A549 (cell line): ENCODE measurements around the gene CAPZA1. TPM values are rescaled to one million over a fixed set of nuclear protein-coding genes. Genes with fewer than 3 reads are reported as not detected.

Source experiments
- ATAC-seq, 2 experiments: fragments of 200-7000 bp in 1 of 2; fragments of >200 bp in 1 of 2; cut with Nextera tagmentation in 1 of 2; cut with Tn5 transposase in 1 of 2; 3 replicates each; pipeline versions ENCODE4 v1.8.0 to v1.9.1; 2018 to 2020; ENCODE audit warnings: mild to moderate bottlenecking in 1 of 2, moderate library complexity in 1 of 2
- CTCF ChIA-PET: fragments of 300-600 bp; sonication (Branson Sonifier 250); formaldehyde crosslinking; extraction: SDS; loops from one replicate; lab custom pipeline; 2021; ENCODE audit warnings: antibody characterized with exemption, inconsistent platforms; lab: Yijun Ruan, JAX
- POLR2A ChIA-PET: fragments of 350-600 bp; formaldehyde crosslinking; extraction: SDS; loops from one replicate; lab custom pipeline; 2021; ENCODE audit warnings: antibody characterized with exemption, inconsistent platforms; lab: Yijun Ruan, JAX
- DNase-seq, 2 experiments: peaks; one replicate each; pipeline versions ENCODE4 v3.0.0 to v3.0.0-alpha.2; 2011 to 2016; ENCODE audit warnings: low read depth in 1 of 2, low spot score in 1 of 2
- FAIRE-seq: peaks from 2 replicates; lab custom pipeline; 2011; peaks lifted over from hg19 to GRCh38; lab: Jason Lieb, UNC
- H3K27ac ChIP-seq, 2 experiments: fragments of >200 bp; sonication (Bioruptor Twin); formaldehyde crosslinking; 3 replicates each; pipeline ENCODE4 v1.5.1; 2016 to 2017
- H3K4me1 ChIP-seq: fragments of >200 bp; sonication (Bioruptor Twin); formaldehyde crosslinking; 3 replicates; pipeline ENCODE4 v1.6.1; 2016
- H3K4me2 ChIP-seq: fragments of >200 bp; sonication (Bioruptor Twin); formaldehyde crosslinking; 3 replicates; pipeline ENCODE4 v1.6.1; 2016
- H3K4me3 ChIP-seq: fragments of >200 bp; sonication (Bioruptor Twin); formaldehyde crosslinking; 3 replicates; pipeline ENCODE4 v1.5.1; 2016
- H3K9me3 ChIP-seq: fragments of >200 bp; sonication (Bioruptor Twin); formaldehyde crosslinking; 3 replicates; pipeline ENCODE4 v1.6.1; 2016
- CBX8 ChIP-seq: fragments of 200-600 bp; sonication (generic); IDR thresholded peaks from 2 replicates; pipeline ENCODE4 v1.6.1; 2016
- CHD4 ChIP-seq: fragments of 200-600 bp; sonication (generic); IDR thresholded peaks from 2 replicates; pipeline ENCODE4 v1.6.1; 2016; ENCODE audit warnings: antibody characterized with exemption, mild to moderate bottlenecking, borderline replicate concordance
- EHMT2 ChIP-seq: fragments of 200-600 bp; sonication (generic); IDR thresholded peaks from 2 replicates; pipeline ENCODE4 v1.6.1; 2016; ENCODE audit warnings: antibody characterized with exemption, low read depth, mild to moderate bottlenecking, moderate library complexity
- FOXS1 ChIP-seq: fragments of 250-450 bp; sonication (Bioruptor Pico); IDR thresholded peaks from 2 replicates; pipeline ENCODE4 v1.5.0; 2020; ENCODE audit warnings: mild to moderate bottlenecking, moderate library complexity
- GATA3 ChIP-seq: IDR thresholded peaks from 2 replicates; pipeline ENCODE4 v1.6.1; 2012; ENCODE audit warnings: borderline replicate concordance
- HEYL ChIP-seq: fragments of 250-450 bp; sonication (Bioruptor Pico); IDR thresholded peaks from 2 replicates; pipeline ENCODE4 v1.8.0; 2021; ENCODE audit warnings: mild to moderate bottlenecking, moderate library complexity
- HOXB5 ChIP-seq: fragments of 250-450 bp; sonication (Bioruptor Pico); IDR thresholded peaks from 2 replicates; pipeline ENCODE4 v1.5.0; 2020; ENCODE audit warnings: mild to moderate bottlenecking, moderate library complexity
- JUN ChIP-seq, 2 experiments: fragments of >200 bp; sonication (Bioruptor Twin); formaldehyde crosslinking; IDR thresholded peaks; 2 replicates in 1 of 2; 3 replicates in 1 of 2; pipeline ENCODE4 v1.6.1; 2016 to 2017
- KDM1A ChIP-seq: fragments of 200-600 bp; sonication (generic); IDR thresholded peaks from 2 replicates; pipeline ENCODE4 v1.6.1; 2016; ENCODE audit warnings: low read depth, mild to moderate bottlenecking
- KDM5A ChIP-seq: fragments of 200-600 bp; sonication (generic); IDR thresholded peaks from 2 replicates; pipeline ENCODE4 v1.6.1; 2016; ENCODE audit warnings: antibody characterized with exemption, mild to moderate bottlenecking
- MAFK ChIP-seq: fragments of 450-650 bp; IDR thresholded peaks from 2 replicates; pipeline ENCODE4 v1.6.1; 2014; ENCODE audit not compliant: partially characterized antibody
- MAZ ChIP-seq: fragments of 150-350 bp; IDR thresholded peaks from 2 replicates; pipeline ENCODE4 v1.6.1; 2014; ENCODE audit warnings: antibody characterized with exemption, low read depth, low read length, borderline replicate concordance
- MYC ChIP-seq: IDR thresholded peaks from 2 replicates; pipeline ENCODE4 v1.6.1; 2012; ENCODE audit warnings: mild to moderate bottlenecking, inconsistent platforms, low read length, improper control_type of control experiment, borderline replicate concordance
- NFE2L2 ChIP-seq: fragments of 150-350 bp; conservative IDR thresholded peaks from 2 replicates; pipeline ENCODE4 v1.6.1; 2014; ENCODE audit warnings: low read length
- NR3C1 ChIP-seq: fragments of >200 bp; sonication (Bioruptor Twin); formaldehyde crosslinking; IDR thresholded peaks from 3 replicates; pipeline ENCODE4 v1.6.1; 2017
- RAD21 ChIP-seq, 2 experiments: fragments of >200 bp in 1 of 2; sonication (Bioruptor Twin) in 1 of 2; formaldehyde crosslinking in 1 of 2; IDR thresholded peaks in 1 of 2; conservative IDR thresholded peaks in 1 of 2; 2 replicates in 1 of 2; 3 replicates in 1 of 2; pipeline ENCODE4 v1.6.1; 2012 to 2018; ENCODE audit warnings: inconsistent platforms in 1 of 2
- SREBF2 ChIP-seq: fragments of 450-650 bp; IDR thresholded peaks from 2 replicates; pipeline ENCODE4 v1.6.1; 2014; ENCODE audit warnings: mild to moderate bottlenecking, moderate library complexity
- TFCP2L1 ChIP-seq: fragments of 250-450 bp; sonication (Bioruptor Pico); IDR thresholded peaks from 2 replicates; pipeline ENCODE4 v1.5.0; 2021; ENCODE audit warnings: mild to moderate bottlenecking
- TP53 ChIP-seq: fragments of 250-450 bp; sonication (Bioruptor Pico); IDR thresholded peaks from 2 replicates; pipeline ENCODE4 v1.5.0; 2021; ENCODE audit warnings: mild to moderate bottlenecking, moderate library complexity
- ZNF302 ChIP-seq: fragments of 250-450 bp; sonication (Bioruptor Pico); IDR thresholded peaks from 2 replicates; pipeline ENCODE4 v1.9.0; 2021; ENCODE audit warnings: inconsistent platforms, mild to moderate bottlenecking, moderate library complexity
- ZSCAN20 ChIP-seq: fragments of 250-450 bp; sonication (Bioruptor Pico); IDR thresholded peaks from 2 replicates; pipeline ENCODE4 v1.8.0; 2022; ENCODE audit warnings: mild to moderate bottlenecking, moderate library complexity
- whole genome bisulfite sequencing: methylation state at CpG from one replicate; pipeline ENCODE4 v1.1.6; 2017; ENCODE audit errors: missing lambda C conversion rate; 5-methylcytosine and 5-hydroxymethylcytosine counted together
- polyA plus RNA-seq, 4 experiments: library from polyadenylated mRNA; depleted of rRNA in 3 of 4; stranded (reverse); fragments of >200 nt; fragmentation: RNase III in 1 of 4; extraction: RNeasy Plus Mini Kit Qiagen cat#74134 plus additional on column Dnase treatment in 1 of 4; gene quantifications; 2 replicates in 3 of 4; 3 replicates in 1 of 4; pipeline ENCODE4 v1.2.3, GENCODE V29; 2011 to 2017
- TF ChIP-seq, protein P1 (sequence below): fragments of 200-600 bp; sonication (generic); IDR thresholded peaks from 2 replicates; pipeline ENCODE4 v1.6.1; 2016; ENCODE audit warnings: antibody characterized with exemption, mild to moderate bottlenecking, moderate library complexity
- TF ChIP-seq, protein P2 (sequence below): fragments of 150-350 bp; IDR thresholded peaks from 2 replicates; pipeline ENCODE4 v1.6.1; 2014; ENCODE audit warnings: low read depth, mild to moderate bottlenecking, low read length
- TF ChIP-seq, protein P3 (sequence below): fragments of >200 bp; sonication (Bioruptor Twin); formaldehyde crosslinking; IDR thresholded peaks from 2 replicates; pipeline ENCODE4 v1.6.1; 2016
- TF ChIP-seq, protein P4 (sequence below): fragments of 250-450 bp; sonication (Bioruptor Pico); IDR thresholded peaks from 2 replicates; pipeline ENCODE4 v1.5.0; 2021; ENCODE audit warnings: mild to moderate bottlenecking, moderate library complexity, borderline replicate concordance
- TF ChIP-seq, protein P5 (sequence below): fragments of 250-450 bp; sonication (Bioruptor Pico); IDR thresholded peaks from 2 replicates; pipeline ENCODE4 v1.5.0; 2020; ENCODE audit warnings: low read depth, mild to moderate bottlenecking, moderate library complexity
- TF ChIP-seq, protein P6 (sequence below): IDR thresholded peaks from 2 replicates; pipeline ENCODE4 v1.6.1; 2012

Gene CAPZA1
- polyA plus RNA-seq, 2 of the 4 experiments (the other 2 are of a cell fraction), result 103 to 136 TPM

DNA sequence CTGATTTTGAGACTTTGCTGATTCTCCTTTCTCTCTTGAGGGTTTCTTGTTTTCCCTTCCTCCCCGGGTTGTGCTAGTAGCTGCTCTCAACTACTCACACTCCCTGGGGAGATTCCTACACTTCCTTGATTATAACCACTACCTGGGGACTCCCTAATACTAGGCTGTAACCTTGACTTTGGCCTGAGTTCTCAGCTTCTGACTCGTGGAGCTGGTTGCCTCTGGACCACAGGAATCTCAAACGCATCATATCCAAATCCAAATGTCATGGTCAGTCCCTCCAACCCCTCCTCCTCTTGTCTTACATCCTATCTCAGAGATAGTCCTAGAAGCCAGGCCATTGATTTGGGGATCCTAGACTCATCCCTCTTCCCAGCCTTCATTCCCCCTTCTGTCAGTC lies 66.8 kb downstream of the CAPZA1 start:
- TF ChIP-seq, protein P1, sequence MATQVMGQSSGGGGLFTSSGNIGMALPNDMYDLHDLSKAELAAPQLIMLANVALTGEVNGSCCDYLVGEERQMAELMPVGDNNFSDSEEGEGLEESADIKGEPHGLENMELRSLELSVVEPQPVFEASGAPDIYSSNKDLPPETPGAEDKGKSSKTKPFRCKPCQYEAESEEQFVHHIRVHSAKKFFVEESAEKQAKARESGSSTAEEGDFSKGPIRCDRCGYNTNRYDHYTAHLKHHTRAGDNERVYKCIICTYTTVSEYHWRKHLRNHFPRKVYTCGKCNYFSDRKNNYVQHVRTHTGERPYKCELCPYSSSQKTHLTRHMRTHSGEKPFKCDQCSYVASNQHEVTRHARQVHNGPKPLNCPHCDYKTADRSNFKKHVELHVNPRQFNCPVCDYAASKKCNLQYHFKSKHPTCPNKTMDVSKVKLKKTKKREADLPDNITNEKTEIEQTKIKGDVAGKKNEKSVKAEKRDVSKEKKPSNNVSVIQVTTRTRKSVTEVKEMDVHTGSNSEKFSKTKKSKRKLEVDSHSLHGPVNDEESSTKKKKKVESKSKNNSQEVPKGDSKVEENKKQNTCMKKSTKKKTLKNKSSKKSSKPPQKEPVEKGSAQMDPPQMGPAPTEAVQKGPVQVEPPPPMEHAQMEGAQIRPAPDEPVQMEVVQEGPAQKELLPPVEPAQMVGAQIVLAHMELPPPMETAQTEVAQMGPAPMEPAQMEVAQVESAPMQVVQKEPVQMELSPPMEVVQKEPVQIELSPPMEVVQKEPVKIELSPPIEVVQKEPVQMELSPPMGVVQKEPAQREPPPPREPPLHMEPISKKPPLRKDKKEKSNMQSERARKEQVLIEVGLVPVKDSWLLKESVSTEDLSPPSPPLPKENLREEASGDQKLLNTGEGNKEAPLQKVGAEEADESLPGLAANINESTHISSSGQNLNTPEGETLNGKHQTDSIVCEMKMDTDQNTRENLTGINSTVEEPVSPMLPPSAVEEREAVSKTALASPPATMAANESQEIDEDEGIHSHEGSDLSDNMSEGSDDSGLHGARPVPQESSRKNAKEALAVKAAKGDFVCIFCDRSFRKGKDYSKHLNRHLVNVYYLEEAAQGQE, result no peak
- TF ChIP-seq ZSCAN20 (CRISPR knock-in tag) (no peak), JUN (IDR thresholded peaks at IDR 0.05) (no peak), FOXS1 (CRISPR knock-in tag) (no peak), KDM1A (no peak)
- TF ChIP-seq, protein P2, sequence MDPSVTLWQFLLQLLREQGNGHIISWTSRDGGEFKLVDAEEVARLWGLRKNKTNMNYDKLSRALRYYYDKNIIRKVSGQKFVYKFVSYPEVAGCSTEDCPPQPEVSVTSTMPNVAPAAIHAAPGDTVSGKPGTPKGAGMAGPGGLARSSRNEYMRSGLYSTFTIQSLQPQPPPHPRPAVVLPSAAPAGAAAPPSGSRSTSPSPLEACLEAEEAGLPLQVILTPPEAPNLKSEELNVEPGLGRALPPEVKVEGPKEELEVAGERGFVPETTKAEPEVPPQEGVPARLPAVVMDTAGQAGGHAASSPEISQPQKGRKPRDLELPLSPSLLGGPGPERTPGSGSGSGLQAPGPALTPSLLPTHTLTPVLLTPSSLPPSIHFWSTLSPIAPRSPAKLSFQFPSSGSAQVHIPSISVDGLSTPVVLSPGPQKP, result no peak
- TF ChIP-seq, protein P3, sequence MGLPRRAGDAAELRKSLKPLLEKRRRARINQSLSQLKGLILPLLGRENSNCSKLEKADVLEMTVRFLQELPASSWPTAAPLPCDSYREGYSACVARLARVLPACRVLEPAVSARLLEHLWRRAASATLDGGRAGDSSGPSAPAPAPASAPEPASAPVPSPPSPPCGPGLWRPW, result no peak
- ChIA-PET POLR2A (no interaction called here), CTCF (no interaction called here)

DNA sequence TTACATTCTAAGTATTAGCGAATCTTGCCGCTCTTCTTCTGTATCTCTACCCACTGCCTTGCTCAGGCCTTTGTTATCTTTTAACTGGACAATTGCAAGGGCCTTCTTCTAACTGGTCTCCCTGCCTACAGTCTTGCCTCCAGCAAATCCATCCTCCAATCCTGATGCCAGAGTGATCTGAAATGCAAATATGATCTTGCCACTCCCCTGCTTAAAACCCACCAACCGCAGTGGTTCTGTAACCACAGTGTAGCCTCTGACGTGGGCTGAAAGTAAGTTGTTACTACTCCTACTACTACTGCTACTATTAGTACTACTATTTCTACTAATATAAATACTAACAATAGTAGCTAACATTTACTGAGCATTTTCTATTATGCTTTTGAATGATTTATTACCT lies 67.2 kb downstream of the CAPZA1 start:
- Histone ChIP-seq H3K4me2 (no peak overlapping the region), H3K4me3 (no peak overlapping the region), H3K27ac (no peak overlapping the region), H3K9me3 (no peaks in the 10 kb centered on the region), H3K4me1 (no peaks in the 10 kb centered on the region)
- DNase-seq (no peak), FAIRE-seq (no peak), ATAC-seq (no peak)
- WGBS, result 87% methylated on average over 4 of the region's 4 CpGs
- ChIA-PET CTCF (no interaction called here), POLR2A (no interaction called here)
- TF ChIP-seq ZSCAN20 (CRISPR knock-in tag) (no peak), GATA3 (no peak), TP53 (no peak), HOXB5 (no peak), CBX8 (no peak), MAZ (no peak), EHMT2 (no peak), ZNF302 (CRISPR knock-in tag) (no peak)
- TF ChIP-seq, protein P4, sequence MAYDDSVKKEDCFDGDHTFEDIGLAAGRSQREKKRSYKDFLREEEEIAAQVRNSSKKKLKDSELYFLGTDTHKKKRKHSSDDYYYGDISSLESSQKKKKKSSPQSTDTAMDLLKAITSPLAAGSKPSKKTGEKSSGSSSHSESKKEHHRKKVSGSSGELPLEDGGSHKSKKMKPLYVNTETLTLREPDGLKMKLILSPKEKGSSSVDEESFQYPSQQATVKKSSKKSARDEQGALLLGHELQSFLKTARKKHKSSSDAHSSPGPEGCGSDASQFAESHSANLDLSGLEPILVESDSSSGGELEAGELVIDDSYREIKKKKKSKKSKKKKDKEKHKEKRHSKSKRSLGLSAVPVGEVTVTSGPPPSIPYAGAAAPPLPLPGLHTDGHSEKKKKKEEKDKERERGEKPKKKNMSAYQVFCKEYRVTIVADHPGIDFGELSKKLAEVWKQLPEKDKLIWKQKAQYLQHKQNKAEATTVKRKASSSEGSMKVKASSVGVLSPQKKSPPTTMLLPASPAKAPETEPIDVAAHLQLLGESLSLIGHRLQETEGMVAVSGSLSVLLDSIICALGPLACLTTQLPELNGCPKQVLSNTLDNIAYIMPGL (CRISPR knock-in tag), result no peak

More for the DNA sequence above, 66.8 kb downstream of the CAPZA1 start:
- Histone ChIP-seq H3K4me2 (no peak overlapping the region), H3K4me1 (no peaks in the 10 kb centered on the region), H3K9me3 (no peaks in the 10 kb centered on the region), H3K4me3 (no peak overlapping the region), H3K27ac (no peak overlapping the region)
- DNase-seq, result no peak
- ATAC-seq, result no peak
- 48% methylated on average over 3 of the region's 3 CpGs for WGBS
- FAIRE-seq, result no peak

DNA sequence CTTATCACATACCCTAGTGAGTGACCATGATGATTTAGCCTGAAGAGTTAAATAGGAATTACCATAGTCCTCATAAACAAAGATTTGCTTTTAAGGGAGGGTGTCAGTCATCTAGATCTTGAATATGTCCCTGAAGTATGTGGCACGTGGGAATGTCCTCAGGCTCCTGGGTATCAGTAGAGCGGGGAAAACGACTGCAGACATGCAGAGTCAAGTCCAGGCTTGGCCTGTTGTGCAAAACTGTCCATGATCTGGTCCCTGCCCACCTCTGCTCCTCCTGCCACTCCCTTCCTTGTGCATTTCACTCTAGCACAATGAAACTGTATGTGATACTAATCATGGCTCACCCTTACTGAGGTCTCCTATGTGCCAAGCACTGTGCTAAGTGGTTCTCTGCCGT lies 67.7 kb downstream of the CAPZA1 start:
- Histone ChIP-seq H3K9me3 (no peaks in the 10 kb centered on the region), H3K4me1 (no peaks in the 10 kb centered on the region), H3K4me2 (no peak overlapping the region), H3K4me3 (no peak overlapping the region), H3K27ac (no peak overlapping the region)
- WGBS, result 92% methylated on average over 4 of the region's 4 CpGs
- ChIA-PET POLR2A (no interaction called here), CTCF (no interaction called here)
- TF ChIP-seq TFCP2L1 (CRISPR knock-in tag) (no peak), NR3C1 (no peak), ZNF302 (CRISPR knock-in tag) (no peak), KDM1A (no peak), SREBF2 (no peak), KDM5A (no peak), MAFK (no peak), RAD21 (conservative IDR thresholded peaks at IDR 0.05 in 1 of 2, IDR thresholded peaks at IDR 0.05 in 1 of 2) (no peak), MYC (no peak), NFE2L2 (no peak), HEYL (CRISPR knock-in tag) (no peak), CHD4 (no peak), MAZ (no peak)
- TF ChIP-seq, protein P5, sequence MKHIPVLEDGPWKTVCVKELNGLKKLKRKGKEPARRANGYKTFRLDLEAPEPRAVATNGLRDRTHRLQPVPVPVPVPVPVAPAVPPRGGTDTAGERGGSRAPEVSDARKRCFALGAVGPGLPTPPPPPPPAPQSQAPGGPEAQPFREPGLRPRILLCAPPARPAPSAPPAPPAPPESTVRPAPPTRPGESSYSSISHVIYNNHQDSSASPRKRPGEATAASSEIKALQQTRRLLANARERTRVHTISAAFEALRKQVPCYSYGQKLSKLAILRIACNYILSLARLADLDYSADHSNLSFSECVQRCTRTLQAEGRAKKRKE (CRISPR knock-in tag), result no peak
- TF ChIP-seq, protein P6, sequence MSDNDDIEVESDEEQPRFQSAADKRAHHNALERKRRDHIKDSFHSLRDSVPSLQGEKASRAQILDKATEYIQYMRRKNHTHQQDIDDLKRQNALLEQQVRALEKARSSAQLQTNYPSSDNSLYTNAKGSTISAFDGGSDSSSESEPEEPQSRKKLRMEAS, result no peak
- ATAC-seq (no peak), FAIRE-seq (no peak), DNase-seq (no peak)
